Sciatic nerve (tissue), 2 donors: ENCODE data around the gene NUDCD2. TPM values are rescaled to one million over a fixed set of nuclear protein-coding genes. Genes with fewer than 3 reads are reported as not detected.
"Not testable (repeated sequence)": the region's sequence is repeated elsewhere in the genome, so short reads cannot be mapped to it uniquely, and the experiment has no call there.

ENCODE experiments used
- ATAC-seq: fragments of 200-7000 bp; cut with Tn5 transposase; one replicate; pipeline ENCODE4 v1.9.1; 2020; ENCODE audit warnings: mild to moderate bottlenecking, moderate library complexity
- DNase-seq: peaks from one replicate; pipeline ENCODE4 v3.0.0-alpha.2; 2020; ENCODE audit warnings: low spot score
- intact Hi-C: fragments of 100-400 bp; cut with DNase I; formaldehyde crosslinking; loops from one replicate; pipeline ENCODE4 v1.14.2; 2022
- total RNA-seq: library from RNA; stranded (reverse); fragmentation: NEBNext Ultra II Directional; extraction: Animal tissue kit (Norgen Biotek cat#: 25700); gene quantifications from one replicate; pipeline ENCODE4 v1.2.1, GENCODE V29; 2021
- donor health status: DM: no; HTN: no; CAD: no.
- donor health status: DM: no; HTN: no; CAD: no.

The NUDCD2 gene
- total RNA-seq, 1 donor from 2014 or later: 23.0 TPM

- ATAC-seq (peak; percentile 98), DNase-seq (peak; percentile 96)
- intact Hi-C loops: no loop called here
Measured at GRCh38 chr5:163437309-163438182, 22.4 kb downstream of the NUDCD2 start, which contains the start of gene CCNG1. CCNG1 (plus strand) TSS chr5:163437595; CDS start chr5:163439257, 1,662 bp downstream.

GRCh38 chr5:163437011-163437308 lies 22.9 kb downstream of the NUDCD2 start:
- intact Hi-C loops: no loop called here
- ATAC-seq: no peak
- no peak for DNase-seq

GRCh38 chr5:163436515-163436914 lies 23.4 kb downstream of the NUDCD2 start:
- DNase-seq (no peak), ATAC-seq (no peak)
- intact Hi-C loops: no loop called here

- no peak for ATAC-seq
- intact Hi-C loops: no loop called here
- no peak for DNase-seq
Measured at GRCh38 chr5:163434401-163434866, 25.5 kb downstream of the NUDCD2 start.

- intact Hi-C loops: no loop called here
Measured at GRCh38 chr5:163433271-163433670, 26.6 kb downstream of the NUDCD2 start.

GRCh38 chr5:163432544-163432943 lies 27.4 kb downstream of the NUDCD2 start:
- ATAC-seq (no peak), DNase-seq (no peak)
- intact Hi-C loops: no loop called here

More at GRCh38 chr5:163433271-163433670, 26.6 kb downstream of the NUDCD2 start:
- DNase-seq (no peak), ATAC-seq (no peak)

- intact Hi-C loops, ATAC-seq, DNase-seq: not testable (repeated sequence)
Measured at GRCh38 chr5:163426128-163426527, 33.8 kb downstream of the NUDCD2 start.

GRCh38 chr5:163424836-163425235 lies 35.1 kb downstream of the NUDCD2 start:
- no peak for ATAC-seq
- intact Hi-C loops: no loop called here

GRCh38 chr5:163415673-163416072 lies 44.2 kb downstream of the NUDCD2 start:
- intact Hi-C loops, DNase-seq, ATAC-seq: not testable (repeated sequence)

More at GRCh38 chr5:163424836-163425235, 35.1 kb downstream of the NUDCD2 start:
- no peak for DNase-seq

- intact Hi-C loops: no loop called here
- ATAC-seq: no peak
Measured at GRCh38 chr5:163410505-163410904, 49.4 kb downstream of the NUDCD2 start.

GRCh38 chr5:163409384-163409783 lies 50.5 kb downstream of the NUDCD2 start:
- intact Hi-C loops: no loop called here
- no peak for DNase-seq
- ATAC-seq: no peak

More at GRCh38 chr5:163410505-163410904, 49.4 kb downstream of the NUDCD2 start:
- DNase-seq: no peak

GRCh38 chr5:163408311-163408923 lies 51.5 kb downstream of the NUDCD2 start:
- DNase-seq (peak; percentile 78), ATAC-seq (peak; percentile 92)
- intact Hi-C loops: no loop called here

GRCh38 chr5:163407034-163407655 lies 52.8 kb downstream of the NUDCD2 start:
- intact Hi-C loops: no loop called here
- no peak for ATAC-seq
- no peak for DNase-seq

GRCh38 chr5:163404364-163405173 lies 55.3 kb downstream of the NUDCD2 start:
- ATAC-seq: no peak
- no peak for DNase-seq
- intact Hi-C loops: no loop called here

- DNase-seq (no peak), ATAC-seq (no peak)
Measured at GRCh38 chr5:163402007-163402406, 57.9 kb downstream of the NUDCD2 start.

GRCh38 chr5:163401271-163401670 lies 58.6 kb downstream of the NUDCD2 start:
- ATAC-seq (no peak), DNase-seq (no peak)
- intact Hi-C loops: no loop called here

More at GRCh38 chr5:163402007-163402406, 57.9 kb downstream of the NUDCD2 start:
- intact Hi-C loops: no loop called here

- DNase-seq (no peak), ATAC-seq (no peak)
- intact Hi-C loops: no loop called here
Measured at GRCh38 chr5:163399923-163400322, 60.0 kb downstream of the NUDCD2 start.

- ATAC-seq (no peak), DNase-seq (no peak)
- intact Hi-C loops: no loop called here
Measured at GRCh38 chr5:163397354-163397753, 62.5 kb downstream of the NUDCD2 start.

- intact Hi-C loops, ATAC-seq, DNase-seq: not testable (repeated sequence)
Measured at GRCh38 chr5:163396818-163397340, 63.0 kb downstream of the NUDCD2 start.
